Measurements from ENCODE around the gene NSUN7.

The NSUN7 gene

GRCh38 chr4:40848251-40848650, 98.5 kb downstream of the NSUN7 start:
- H3K27ac ChIP-seq: no peak overlapping the region

GRCh38 chr4:40848940-40849339, 99.2 kb downstream of the NSUN7 start:
- no peak overlapping the region for H3K27ac ChIP-seq
- no peak for TF ChIP-seq CTCF (conservative IDR thresholded peaks at IDR 0.05)
- TF ChIP-seq ZFX (IDR thresholded peaks at IDR 0.05): no peak

More at GRCh38 chr4:40848251-40848650, 98.5 kb downstream of the NSUN7 start:
- TF ChIP-seq CTCF (conservative IDR thresholded peaks at IDR 0.05) (no peak), ZFX (IDR thresholded peaks at IDR 0.05) (no peak)

GRCh38 chr4:40850496-40850895, 100.7 kb downstream of the NSUN7 start:
- TF ChIP-seq CTCF (conservative IDR thresholded peaks at IDR 0.05) (no peak), ZFX (IDR thresholded peaks at IDR 0.05) (no peak)
- no peak overlapping the region for H3K27ac ChIP-seq

- no peak overlapping the region for H3K27ac ChIP-seq
- no peak for TF ChIP-seq CTCF (conservative IDR thresholded peaks at IDR 0.05)
- no peak for TF ChIP-seq ZFX (IDR thresholded peaks at IDR 0.05)
Measured at GRCh38 chr4:40856277-40856839, 106.6 kb downstream of the NSUN7 start.

GRCh38 chr4:40856840-40857362, 107.1 kb downstream of the NSUN7 start:
- no peak overlapping the region for H3K27ac ChIP-seq
- TF ChIP-seq ZFX (IDR thresholded peaks at IDR 0.05): no peak
- TF ChIP-seq CTCF (conservative IDR thresholded peaks at IDR 0.05): no peak

- TF ChIP-seq ZFX (IDR thresholded peaks at IDR 0.05): no peak
- no peak for TF ChIP-seq CTCF (conservative IDR thresholded peaks at IDR 0.05)
Measured at GRCh38 chr4:40857956-40858355, 108.2 kb downstream of the NSUN7 start.

GRCh38 chr4:40858962-40859361, 109.2 kb downstream of the NSUN7 start:
- TF ChIP-seq CTCF (conservative IDR thresholded peaks at IDR 0.05): no peak
- no peak for TF ChIP-seq ZFX (IDR thresholded peaks at IDR 0.05)
- no peak overlapping the region for H3K27ac ChIP-seq

More at GRCh38 chr4:40857956-40858355, 108.2 kb downstream of the NSUN7 start:
- H3K27ac ChIP-seq: no peak overlapping the region
